Uterus (tissue), 4 donors: ENCODE data around the gene RHO. TPM values are rescaled to one million over a fixed set of nuclear protein-coding genes. Genes with fewer than 3 reads are reported as not detected.
A peak's percentile ranks its signal among the peaks of the same experiment; 100 is the strongest.

Experiments
- DNase-seq, 2 donors: peaks; one replicate each; pipeline ENCODE4 v3.0.0-alpha.2; 2019 to 2020
- H3K27ac ChIP-seq, 2 donors: fragments of 200-600 bp; sonication (generic); 1 replicate in 1 of 2; 2 replicates in 1 of 2; pipeline ENCODE4 v1.5.1; 2016 to 2018
- H3K27me3 ChIP-seq, 2 donors: fragments of 200-600 bp; sonication (generic); one replicate each; pipeline ENCODE4 v1.5.1; 2018 to 2019; ENCODE audit warnings: control low read depth in 1 of 2
- H3K36me3 ChIP-seq, 2 donors: fragments of 200-600 bp; sonication (generic); one replicate each; pipeline ENCODE4 v1.5.1; 2019; ENCODE audit warnings: control low read depth in 1 of 2
- H3K4me1 ChIP-seq, 2 donors: fragments of 200-600 bp; sonication (generic); one replicate each; pipeline ENCODE4 v1.5.1; 2018 to 2019; ENCODE audit warnings: control low read depth in 1 of 2
- H3K4me3 ChIP-seq, 2 donors: fragments of 200-600 bp; sonication (generic); 1 replicate in 1 of 2; 2 replicates in 1 of 2; pipeline ENCODE4 v1.5.1; 2018 to 2019; ENCODE audit warnings: mild to moderate bottlenecking in 1 of 2
- H3K9me3 ChIP-seq, 2 donors: fragments of 200-600 bp; sonication (generic); one replicate each; pipeline ENCODE4 v1.5.1; 2019; ENCODE audit warnings: control low read depth in 1 of 2
- POLR2A ChIP-seq, 2 donors: fragments of 450-650 bp; IDR thresholded peaks; one replicate each; pipeline ENCODE4 v1.6.1; 2016; ENCODE audit warnings: antibody characterized with exemption in 2 of 2, mild to moderate bottlenecking in 1 of 2, moderate library complexity in 1 of 2
- intact Hi-C: fragments of 100-400 bp; cut with DNase I; formaldehyde crosslinking; loops from one replicate; pipeline ENCODE4 v1.15.1; 2023; ENCODE audit warnings: low total_unique reads
- total RNA-seq, 4 donors: library from RNA; depleted of rRNA in 3 of 4; stranded (reverse); fragments of >200 nt in 3 of 4; gene quantifications; one replicate each; pipeline versions ENCODE4 v1.1.0 to v1.2.4, GENCODE V29; 2014 to 2023
- TF ChIP-seq, protein P1 (sequence below), 4 experiments: fragments of 200-600 bp in 2 of 4; fragments of 450-650 bp in 2 of 4; sonication (generic) in 2 of 4; IDR thresholded peaks; one replicate each; pipeline ENCODE4 v1.5.1; 2016 to 2019; ENCODE audit warnings: antibody characterized with exemption in 4 of 4, mild to moderate bottlenecking in 2 of 4, moderate library complexity in 1 of 4
- donor health status: DM: yes; HTN: yes; CAD: no.

RHO gene
- total RNA-seq, 4 donors from 2014 or later: 0.34 TPM; not detected in 3

- no peaks in the 10 kb centered on the region for H3K9me3 ChIP-seq
- no peaks in the 10 kb centered on the region for H3K27me3 ChIP-seq
- no peaks in the 10 kb centered on the region for H3K36me3 ChIP-seq
- intact Hi-C loops: no loop called here
- no peak overlapping the region for H3K4me3 ChIP-seq
- DNase-seq: no peak
- peak overlapping the region; percentile 88 to 95 for H3K27ac ChIP-seq
- TF ChIP-seq, protein P1, sequence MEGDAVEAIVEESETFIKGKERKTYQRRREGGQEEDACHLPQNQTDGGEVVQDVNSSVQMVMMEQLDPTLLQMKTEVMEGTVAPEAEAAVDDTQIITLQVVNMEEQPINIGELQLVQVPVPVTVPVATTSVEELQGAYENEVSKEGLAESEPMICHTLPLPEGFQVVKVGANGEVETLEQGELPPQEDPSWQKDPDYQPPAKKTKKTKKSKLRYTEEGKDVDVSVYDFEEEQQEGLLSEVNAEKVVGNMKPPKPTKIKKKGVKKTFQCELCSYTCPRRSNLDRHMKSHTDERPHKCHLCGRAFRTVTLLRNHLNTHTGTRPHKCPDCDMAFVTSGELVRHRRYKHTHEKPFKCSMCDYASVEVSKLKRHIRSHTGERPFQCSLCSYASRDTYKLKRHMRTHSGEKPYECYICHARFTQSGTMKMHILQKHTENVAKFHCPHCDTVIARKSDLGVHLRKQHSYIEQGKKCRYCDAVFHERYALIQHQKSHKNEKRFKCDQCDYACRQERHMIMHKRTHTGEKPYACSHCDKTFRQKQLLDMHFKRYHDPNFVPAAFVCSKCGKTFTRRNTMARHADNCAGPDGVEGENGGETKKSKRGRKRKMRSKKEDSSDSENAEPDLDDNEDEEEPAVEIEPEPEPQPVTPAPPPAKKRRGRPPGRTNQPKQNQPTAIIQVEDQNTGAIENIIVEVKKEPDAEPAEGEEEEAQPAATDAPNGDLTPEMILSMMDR (IDR thresholded peaks at IDR 0.05): no peak
- peaks cover under 1 to 36% of the 10 kb centered on the region in 2 donors for H3K4me1 ChIP-seq
Measured at GRCh38 chr3:129558772-129559564, 30.5 kb downstream of the RHO start.

DNA sequence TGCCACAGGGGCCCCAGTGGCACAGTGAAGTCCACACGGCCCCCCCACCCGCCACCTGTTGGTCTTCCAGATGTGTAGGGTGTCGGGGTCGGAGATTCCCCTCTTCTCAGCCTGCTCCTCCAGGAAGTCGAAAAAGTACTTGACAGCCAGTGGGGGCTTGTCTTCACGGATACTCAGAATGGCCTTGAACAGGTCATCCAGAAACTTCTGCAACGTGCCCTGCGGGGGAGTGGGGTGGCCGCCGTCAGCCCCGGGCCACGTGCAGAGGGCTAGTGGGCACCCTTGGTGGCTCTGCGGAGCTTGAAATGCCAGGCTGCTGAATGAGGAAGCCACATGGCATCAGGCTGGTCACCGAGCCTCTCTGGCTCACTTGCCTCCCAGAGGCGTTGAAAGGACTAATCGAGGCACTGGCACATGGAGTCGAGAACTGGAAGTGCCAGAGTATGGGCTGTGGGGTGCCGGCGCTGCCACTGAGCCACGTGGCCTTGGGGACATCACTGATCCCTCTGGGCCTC, 31.2 kb downstream of the RHO start:
- no peak overlapping the region for H3K4me3 ChIP-seq
- peaks cover 7 to 42% of the 10 kb centered on the region in 2 donors for H3K4me1 ChIP-seq
- peak overlapping the region; percentile 88 to 95 for H3K27ac ChIP-seq
- intact Hi-C loops: no loop called here
- no peaks in the 10 kb centered on the region for H3K9me3 ChIP-seq
- DNase-seq: no peak
- no peaks in the 10 kb centered on the region for H3K36me3 ChIP-seq
- TF ChIP-seq, protein P1 (IDR thresholded peaks at IDR 0.05): no peak
- TF ChIP-seq POLR2A (IDR thresholded peaks at IDR 0.05): no peak
- no peaks in the 10 kb centered on the region for H3K27me3 ChIP-seq

DNA sequence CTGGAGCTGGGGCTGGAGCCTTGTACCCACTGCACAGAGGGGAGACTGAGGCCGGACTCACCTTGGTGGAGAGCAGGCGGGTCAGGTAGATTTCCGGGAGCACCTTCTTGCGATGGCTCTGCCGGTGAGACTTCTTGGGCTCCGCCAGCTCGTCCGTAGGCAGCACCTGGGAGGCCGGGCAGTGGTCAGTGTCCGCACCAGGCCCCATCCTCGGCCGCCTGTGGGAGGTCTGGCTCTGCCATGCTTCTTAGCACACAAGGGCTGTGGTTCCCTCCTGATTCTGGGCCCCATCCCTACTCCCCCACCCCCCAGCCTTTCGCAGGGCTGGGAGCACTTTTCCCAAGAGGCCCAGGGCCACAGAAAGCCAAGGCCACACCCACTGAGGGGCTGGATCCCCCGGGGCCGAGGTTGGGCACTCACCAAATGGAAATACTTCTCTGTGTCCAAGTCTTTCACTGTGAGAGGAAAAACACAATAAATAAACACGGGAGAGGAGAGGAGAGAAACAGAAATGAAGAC, 31.9 kb downstream of the RHO start:
- peaks cover 7 to 49% of the 10 kb centered on the region in 2 donors for H3K4me1 ChIP-seq
- H3K9me3 ChIP-seq: no peaks in the 10 kb centered on the region
- no peaks in the 10 kb centered on the region for H3K36me3 ChIP-seq
- peak; percentile 68 to 77 for DNase-seq
- H3K27ac ChIP-seq: peak overlapping the region; percentile 88 to 95
- no peaks in the 10 kb centered on the region for H3K27me3 ChIP-seq
- intact Hi-C loops: no loop called here
- TF ChIP-seq, protein P1 (IDR thresholded peaks at IDR 0.05): no peak
- TF ChIP-seq POLR2A (IDR thresholded peaks at IDR 0.05): no peak
- H3K4me3 ChIP-seq: no peak overlapping the region

DNA sequence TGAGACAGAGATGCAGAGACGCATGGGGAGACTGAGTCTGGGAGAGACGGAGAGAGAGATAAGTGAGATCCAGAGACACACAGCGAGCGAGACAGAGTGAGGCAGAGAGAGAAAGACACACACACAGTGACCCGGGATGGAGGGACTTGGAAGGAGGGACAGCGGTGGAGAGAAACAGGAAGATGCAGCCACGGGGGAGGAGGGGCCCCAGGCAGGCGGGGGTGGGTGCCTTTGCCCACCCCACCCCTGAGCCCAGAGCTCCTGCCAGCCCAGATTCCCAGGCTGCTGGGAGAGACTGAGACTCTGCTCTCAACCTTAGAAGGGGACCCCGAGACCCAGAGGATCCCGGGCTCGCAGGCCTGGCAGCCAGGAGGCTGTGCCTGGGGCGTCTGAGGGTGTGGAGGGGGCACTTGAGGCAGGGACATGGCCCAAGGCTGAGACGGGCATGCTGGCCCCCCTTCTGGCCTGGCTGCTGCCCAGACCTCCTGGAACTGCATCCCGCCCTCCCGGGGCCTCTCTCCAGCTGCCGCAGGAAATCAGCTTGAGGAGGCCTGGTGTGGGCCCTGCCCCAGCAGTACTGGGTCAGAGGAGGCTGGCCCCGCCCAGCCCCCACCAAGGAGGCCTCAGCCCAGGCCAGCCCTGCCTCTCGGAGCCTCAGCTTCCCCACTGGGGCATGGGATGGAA, 32.6 kb downstream of the RHO start:
- no peaks in the 10 kb centered on the region for H3K9me3 ChIP-seq
- TF ChIP-seq POLR2A (IDR thresholded peaks at IDR 0.05): no peak
- TF ChIP-seq, protein P1 (IDR thresholded peaks at IDR 0.05): peak in 1 of 4 experiments; percentile 10
- no peaks in the 10 kb centered on the region for H3K36me3 ChIP-seq
- intact Hi-C loops: no loop called here
- no peaks in the 10 kb centered on the region for H3K27me3 ChIP-seq
- no peak overlapping the region for H3K4me3 ChIP-seq
- H3K27ac ChIP-seq: peak overlapping the region; percentile 88 to 95
- H3K4me1 ChIP-seq: peaks cover 7 to 49% of the 10 kb centered on the region in 2 donors
- DNase-seq: peak; percentile 88 to 89
